ENCODE data around the gene TRRAP.

Gene TRRAP

DNA sequence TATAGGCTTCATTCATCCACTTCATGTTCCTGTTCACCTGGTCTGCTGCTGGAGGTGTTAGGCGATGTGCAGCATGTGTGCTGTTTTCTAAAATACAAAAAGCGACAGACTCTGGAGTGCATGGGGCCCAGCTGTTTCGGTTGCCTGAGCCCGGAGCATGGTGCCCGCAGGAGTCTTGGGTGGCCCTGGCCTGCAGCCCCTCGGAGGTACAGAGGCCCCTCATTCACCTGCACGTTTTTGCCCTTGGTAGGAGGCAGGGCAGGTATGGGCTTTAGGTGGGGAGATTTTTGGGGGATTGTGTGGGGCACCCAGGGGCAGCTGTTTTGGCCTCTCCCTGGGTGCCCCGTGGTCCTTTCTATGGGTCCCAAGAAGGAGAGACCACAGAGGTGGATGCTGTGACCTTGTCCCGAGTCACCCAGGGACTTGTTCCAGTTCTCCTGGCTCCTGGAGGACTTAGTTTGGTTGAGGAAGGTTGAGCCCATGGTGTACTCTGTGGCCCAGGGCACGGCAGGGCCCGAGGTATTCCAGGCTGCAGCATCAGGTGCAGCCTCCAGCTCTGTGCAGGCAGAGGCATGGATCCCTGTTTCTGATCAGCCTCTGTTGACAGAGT is 130.7 kb downstream of the TRRAP start:
- no peak for DNase-seq

DNA sequence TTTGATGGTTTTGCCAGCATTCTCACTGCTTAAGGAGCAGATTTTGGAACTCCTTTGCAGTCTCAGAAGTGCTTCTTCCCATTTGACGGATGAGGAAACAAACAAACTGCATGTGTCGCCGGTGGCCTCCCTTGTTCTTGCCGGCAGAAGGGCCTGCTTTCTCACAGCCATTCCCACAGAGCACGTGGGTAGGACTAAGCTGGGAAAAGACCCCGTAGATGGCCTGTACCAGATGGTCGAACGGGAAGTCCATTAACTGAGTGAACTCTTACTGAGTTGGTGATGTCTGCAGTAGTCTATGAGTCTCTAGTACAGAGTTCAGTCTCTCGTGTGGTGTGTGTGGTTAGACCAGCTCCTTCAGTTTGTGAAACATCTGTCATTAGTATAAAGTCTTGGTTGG is 131.9 kb downstream of the TRRAP start:
- no peak for DNase-seq

GRCh38 chr7:99011341-99011705 is 133.0 kb downstream of the TRRAP start:
- no peak for DNase-seq

GRCh38 chr7:99011706-99012404 is 133.5 kb downstream of the TRRAP start:
- no peak for DNase-seq

- DNase-seq, result no peak
These were observed 134.4 kb downstream of the TRRAP start for GRCh38 chr7:99012722-99013121.

DNA sequence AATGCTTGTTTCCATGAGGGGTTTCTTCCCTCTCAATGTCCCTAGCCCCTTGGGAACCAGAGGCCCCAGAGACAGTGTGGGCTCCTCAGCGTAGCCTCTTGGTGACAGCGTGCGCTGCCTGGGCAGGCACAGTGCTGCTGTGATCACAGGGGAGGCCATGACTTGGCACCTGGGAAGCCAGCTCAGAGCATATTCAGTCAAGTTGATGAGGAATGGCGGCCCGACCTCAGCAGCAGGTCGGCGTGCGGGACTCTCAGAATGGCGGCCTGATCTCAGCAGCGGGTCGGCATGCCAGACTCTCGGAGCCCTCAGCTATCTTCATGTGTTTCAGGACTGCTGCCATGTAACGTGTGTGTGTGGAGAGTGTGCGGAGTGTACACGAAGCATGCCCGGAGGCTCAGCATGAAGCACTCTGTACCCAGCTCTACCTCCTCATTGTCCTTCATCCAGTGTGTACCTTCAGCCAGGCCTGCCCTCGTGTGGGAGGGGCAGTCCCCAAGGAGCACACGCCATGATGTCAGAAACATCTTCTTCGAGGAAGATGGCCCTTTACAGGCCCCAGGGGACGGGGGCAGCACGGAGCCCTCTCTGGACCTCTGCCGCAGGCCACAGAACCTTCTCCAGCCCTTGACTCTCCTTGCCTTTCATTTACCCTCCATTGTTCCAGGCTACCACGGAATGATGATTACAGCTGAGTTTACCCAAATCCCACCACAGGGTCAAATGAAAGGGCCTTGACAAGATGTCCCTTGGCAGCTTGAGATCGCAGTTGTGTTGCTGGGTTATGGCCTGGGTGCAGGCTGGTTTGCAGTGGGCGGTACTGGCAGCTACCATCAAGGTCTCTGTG is 135.2 kb downstream of the TRRAP start:
- DNase-seq, result no peak

GRCh38 chr7:99014113-99014985 is 136.0 kb downstream of the TRRAP start:
- DNase-seq, result no peak

DNA sequence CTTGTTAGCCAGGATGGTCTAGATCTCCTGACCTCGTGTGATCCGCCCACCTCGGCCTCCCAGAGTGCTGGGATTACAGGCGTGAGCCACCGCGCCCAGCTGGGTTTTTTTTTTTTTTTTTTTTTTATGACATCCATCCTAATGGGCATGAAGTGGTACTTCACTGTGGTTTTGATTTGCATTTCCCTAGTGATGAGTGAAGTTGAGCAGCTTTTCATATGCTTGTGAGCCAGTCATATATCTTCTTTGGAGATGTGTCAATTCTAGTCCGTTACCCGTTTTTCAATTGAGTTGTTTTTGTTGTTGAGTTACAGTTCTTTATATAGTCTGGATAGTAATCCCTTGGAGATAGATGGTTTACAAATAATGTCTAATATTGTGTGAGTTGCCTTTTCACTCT is 137.9 kb downstream of the TRRAP start:
- no peak for DNase-seq

DNA sequence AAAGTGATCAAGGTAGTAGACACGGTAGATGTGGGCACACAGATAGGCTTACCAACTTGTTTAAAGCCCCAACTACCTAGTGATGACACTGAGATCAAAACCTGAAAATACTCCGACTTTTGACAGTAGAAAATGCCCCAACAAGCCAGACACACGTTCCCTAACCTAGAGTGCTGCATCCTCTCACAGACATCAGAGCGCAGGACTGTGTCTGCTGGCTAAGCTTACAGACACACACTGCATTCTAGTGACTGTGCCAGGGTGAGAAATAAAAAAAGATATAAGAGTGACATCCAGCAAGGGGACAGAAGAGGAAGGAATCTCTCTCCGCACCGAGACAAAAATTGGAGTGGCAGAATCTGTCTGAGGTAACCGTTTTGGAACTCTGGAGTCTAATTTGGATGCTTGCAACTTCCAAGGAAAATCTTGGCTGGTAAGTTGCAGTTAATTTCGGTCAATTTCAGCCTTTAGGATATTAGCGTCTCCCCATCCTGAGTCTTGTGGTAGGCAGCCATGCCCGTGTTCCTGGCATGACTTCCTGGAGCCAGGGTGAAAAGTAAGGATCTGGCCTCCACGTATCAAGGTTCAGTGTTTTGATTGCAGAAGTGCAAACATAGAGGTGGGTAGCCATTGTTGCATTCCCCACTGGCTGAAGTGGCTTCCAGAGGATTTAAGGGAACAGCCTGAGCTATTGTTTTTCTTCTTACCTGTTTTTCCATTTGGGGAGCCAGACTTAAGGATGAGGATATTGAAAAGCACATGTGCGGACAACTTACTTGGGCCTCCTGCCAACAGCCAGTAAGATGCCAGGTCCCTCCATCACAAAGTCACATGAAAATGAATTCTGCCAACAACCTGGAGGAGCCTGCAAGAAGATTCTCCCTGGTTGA is 141.4 kb downstream of the TRRAP start:
- no peak for DNase-seq

- no peak for DNase-seq
These were observed 142.0 kb downstream of the TRRAP start for GRCh38 chr7:99020413-99020715.

GRCh38 chr7:99021941-99022560 is 143.7 kb downstream of the TRRAP start:
- DNase-seq, result no peak

- no peak for DNase-seq
These were observed 145.7 kb downstream of the TRRAP start for GRCh38 chr7:99024066-99024465.

- DNase-seq, result no peak
These were observed 148.9 kb downstream of the TRRAP start for GRCh38 chr7:99027241-99027640.

DNA sequence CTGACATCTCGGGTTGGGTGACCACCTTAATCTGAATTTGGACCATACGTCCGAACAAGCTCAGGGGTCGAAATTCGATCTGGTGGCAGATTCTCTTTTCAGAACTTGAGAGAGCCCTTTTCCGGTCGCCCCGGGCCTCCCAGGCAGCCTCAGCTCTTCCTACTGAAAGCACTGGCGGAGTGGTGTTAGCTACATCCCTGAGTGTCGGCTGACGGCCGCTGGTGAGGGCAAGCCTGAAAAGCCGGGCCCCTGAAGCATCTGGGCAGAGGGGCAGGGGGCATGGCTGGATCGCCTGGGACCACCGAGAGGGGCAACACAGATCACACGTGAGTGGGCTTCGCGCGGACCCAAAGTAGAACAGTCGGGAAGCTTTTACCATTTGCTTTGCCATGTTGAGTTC is 149.5 kb downstream of the TRRAP start:
- DNase-seq, result no peak

DNA sequence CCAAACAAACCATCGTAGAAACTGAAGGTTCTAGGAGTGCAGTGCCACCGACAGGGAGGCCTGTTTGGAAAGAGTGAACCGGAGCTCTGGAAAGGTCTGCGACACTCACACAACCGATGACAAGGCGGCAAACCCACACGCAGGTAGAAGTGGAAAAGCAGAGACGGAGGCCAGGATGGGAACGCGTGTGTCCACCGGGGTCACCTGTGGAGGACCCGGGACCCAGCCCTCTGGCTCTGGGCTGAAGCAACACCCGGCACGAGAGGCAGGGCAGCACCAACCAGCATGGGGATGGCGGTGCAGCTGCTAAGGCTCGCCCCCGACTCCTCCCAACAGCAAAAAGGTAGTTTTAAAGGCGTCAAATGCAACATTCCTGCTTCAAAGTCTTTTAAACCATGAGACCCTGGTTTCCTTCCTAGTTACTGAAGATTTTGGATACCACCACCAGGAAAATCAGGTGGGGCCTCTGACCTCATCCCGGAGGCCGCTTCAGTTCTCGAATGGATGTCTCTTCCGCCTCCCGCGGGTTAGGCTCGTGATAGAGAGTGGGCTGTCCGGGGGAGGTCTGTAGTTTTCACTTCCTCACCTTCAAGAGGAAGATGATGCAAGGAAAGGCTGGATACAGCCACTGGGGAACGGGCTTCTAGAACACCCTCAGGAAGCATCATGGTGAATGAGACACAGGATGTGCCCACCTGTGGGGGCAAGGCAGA is 150.1 kb downstream of the TRRAP start:
- no peak for DNase-seq

DNA sequence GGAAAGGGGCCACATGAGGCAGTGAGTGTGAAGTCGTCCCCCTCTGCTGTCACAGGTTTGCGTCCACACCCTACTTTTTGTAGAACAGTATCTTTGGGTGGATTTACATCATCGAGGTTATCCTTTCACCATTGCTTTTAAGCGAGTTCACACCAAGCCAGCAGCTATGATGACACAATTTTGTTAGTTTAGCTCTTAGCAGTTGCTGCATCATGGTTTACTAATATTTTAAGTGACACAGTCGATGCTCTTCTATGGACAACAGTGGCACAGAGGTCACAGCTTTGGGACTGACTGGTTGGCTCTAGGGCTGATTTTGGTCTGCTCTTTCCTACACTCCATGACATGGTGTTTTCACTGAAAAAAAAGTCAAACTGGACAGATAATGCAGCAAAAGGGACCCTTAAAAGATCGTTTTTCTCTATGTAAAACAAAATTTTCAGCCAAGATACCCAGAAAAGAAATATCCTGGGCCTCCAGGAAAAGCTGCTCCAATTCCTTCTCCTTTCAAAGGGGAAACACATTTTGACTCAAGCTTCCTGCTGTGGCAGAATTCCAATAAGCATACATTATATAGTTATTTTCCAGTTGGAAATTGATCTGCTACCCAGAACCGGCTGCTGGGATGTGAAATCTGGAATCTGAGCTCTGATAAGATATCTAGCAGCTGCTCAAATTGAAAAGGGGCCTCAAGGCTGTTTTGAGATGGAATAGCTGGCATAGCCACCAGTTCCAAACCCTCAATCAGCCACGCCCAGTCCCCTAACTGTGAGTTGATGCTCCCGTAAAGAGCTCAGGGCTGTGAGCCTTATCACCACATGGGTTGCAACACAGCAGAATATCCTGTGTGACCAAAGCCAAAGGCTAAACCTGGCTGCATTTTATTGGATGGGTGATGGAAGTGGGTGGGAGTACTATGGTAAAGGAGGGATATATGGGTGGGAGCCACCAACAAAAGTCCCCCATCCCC is 151.4 kb downstream of the TRRAP start:
- DNase-seq, result no peak

DNA sequence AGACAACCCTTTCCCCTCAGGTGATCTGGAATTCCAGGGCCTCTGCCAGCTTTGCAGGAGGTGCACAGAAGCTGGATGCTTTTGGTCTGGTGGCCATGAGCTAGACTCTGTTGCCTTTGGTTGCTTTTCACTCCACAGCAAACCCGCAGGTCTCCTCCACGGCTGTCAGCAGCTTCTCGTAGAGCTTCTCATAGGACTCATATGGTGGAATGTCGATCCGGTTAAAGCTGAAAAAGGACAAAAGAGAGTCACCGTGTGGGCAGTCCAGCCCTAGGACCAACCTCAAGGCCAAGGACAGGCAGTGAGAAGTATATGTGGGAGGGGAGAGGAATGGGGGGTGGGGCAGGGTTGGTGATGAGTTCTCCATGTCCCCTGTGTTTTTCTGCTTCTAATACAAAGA is 152.1 kb downstream of the TRRAP start:
- DNase-seq, result no peak

DNA sequence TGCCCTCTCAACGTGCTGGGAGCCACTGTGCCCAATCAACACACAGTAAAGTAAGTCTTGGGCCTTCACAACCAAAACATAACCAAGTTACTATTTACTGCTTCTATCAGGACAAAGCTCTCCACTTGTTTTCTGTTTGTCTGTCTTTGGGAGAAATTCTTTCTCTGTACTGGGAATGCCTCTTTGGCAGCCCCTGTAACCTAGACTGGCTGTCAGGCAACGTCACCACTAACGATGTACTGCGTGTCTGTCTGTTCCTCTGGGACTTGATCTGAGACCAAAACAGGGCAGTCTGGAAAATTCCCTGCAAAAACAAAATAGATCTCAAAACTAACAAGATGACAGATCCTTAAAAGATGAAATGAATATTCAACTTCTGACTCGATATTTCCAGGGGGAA is 152.6 kb downstream of the TRRAP start:
- DNase-seq, result no peak

GRCh38 chr7:99031496-99031895 is 153.2 kb downstream of the TRRAP start:
- no peak for DNase-seq

DNA sequence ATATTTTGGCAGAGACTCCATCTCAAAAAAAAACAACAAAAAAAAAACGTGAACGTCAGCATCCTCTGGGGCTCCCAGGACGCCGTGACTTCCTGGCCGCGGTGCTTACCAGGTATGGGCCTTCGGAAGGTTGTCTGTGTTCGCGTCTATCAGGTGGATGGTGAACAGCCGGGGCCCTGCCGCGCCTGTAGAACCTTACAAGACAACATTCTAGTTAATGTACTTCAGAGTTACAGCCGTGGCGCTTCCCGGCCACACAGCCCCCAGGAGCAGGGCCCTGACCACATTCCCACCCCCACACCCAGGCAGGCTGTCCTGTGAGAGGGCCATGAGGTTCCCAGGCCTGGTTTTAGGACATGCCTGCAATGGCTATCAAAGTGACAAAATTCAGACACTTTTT is 154.6 kb downstream of the TRRAP start:
- no peak for DNase-seq
